Progenitor cell of endocrine pancreas (in vitro differentiated cells): ENCODE results near the gene ZFHX3. TPM values are rescaled to one million over a fixed set of nuclear protein-coding genes. Genes with fewer than 3 reads are reported as not detected.

Experiments
- DNase-seq: peaks from one replicate; pipeline ENCODE4 v3.0.0; 2021; ENCODE audit warnings: low spot score; ENCODE audit not compliant: unreplicated experiment
- H3K27ac Mint-ChIP-seq: 2 replicates; pipeline ENCODE4 v1.8.0; 2021; ENCODE audit warnings: mild to moderate bottlenecking, moderate library complexity, mixed read lengths
- H3K27me3 Mint-ChIP-seq: 2 replicates; pipeline ENCODE4 v1.8.0; 2021; ENCODE audit warnings: mixed read lengths
- H3K36me3 Mint-ChIP-seq: 2 replicates; pipeline ENCODE4 v1.8.0; 2022; ENCODE audit warnings: mixed read lengths; ENCODE audit not compliant: insufficient read depth
- H3K4me1 Mint-ChIP-seq: 2 replicates; pipeline ENCODE4 v1.8.0; 2021; ENCODE audit warnings: low read depth, mixed read lengths
- H3K4me3 Mint-ChIP-seq: 2 replicates; pipeline ENCODE4 v1.8.0; 2021; ENCODE audit warnings: low read depth, mild to moderate bottlenecking, moderate library complexity, mixed read lengths
- H3K9me3 Mint-ChIP-seq: 2 replicates; pipeline ENCODE4 v1.8.0; 2021; ENCODE audit warnings: low read depth, mixed read lengths
- CTCF ChIP-seq: fragments of 200-600 bp; sonication (generic); IDR thresholded peaks from one replicate; pipeline ENCODE4 v1.5.0; 2021; ENCODE audit warnings: antibody characterized with exemption, mild to moderate bottlenecking; ENCODE audit not compliant: unreplicated experiment
- total RNA-seq: library from RNA; stranded (reverse); gene quantifications from 2 replicates; pipeline ENCODE4 v1.2.1, GENCODE V29; 2021

The ZFHX3 gene
- total RNA-seq, 1 donor from 2014 or later: 54.0 TPM

- Mint-ChIP-seq H3K9me3 (peaks cover 9% of the 10 kb centered on the region), H3K4me1 (no peaks in the 10 kb centered on the region), H3K27ac (no peak overlapping the region), H3K4me3 (no peak overlapping the region), H3K36me3 (peaks cover 9% of the 10 kb centered on the region), H3K27me3 (no peaks in the 10 kb centered on the region)
- DNase-seq: no peak
- TF ChIP-seq CTCF: no peak
Observed at GRCh38 chr16:72769876-72770275, 278.1 kb downstream of the ZFHX3 start.

- Mint-ChIP-seq H3K4me1 (no peaks in the 10 kb centered on the region), H3K4me3 (no peak overlapping the region), H3K9me3 (peaks cover 9% of the 10 kb centered on the region), H3K27me3 (no peaks in the 10 kb centered on the region), H3K27ac (no peak overlapping the region), H3K36me3 (peaks cover 9% of the 10 kb centered on the region)
- TF ChIP-seq CTCF: no peak
- no peak for DNase-seq
Observed at GRCh38 chr16:72768591-72768990, 279.3 kb downstream of the ZFHX3 start.

GRCh38 chr16:72766506-72766905, 281.4 kb downstream of the ZFHX3 start:
- Mint-ChIP-seq H3K27me3 (no peaks in the 10 kb centered on the region), H3K36me3 (peaks cover 3% of the 10 kb centered on the region), H3K4me1 (no peaks in the 10 kb centered on the region), H3K4me3 (no peak overlapping the region), H3K9me3 (peaks cover 3% of the 10 kb centered on the region), H3K27ac (no peak overlapping the region)
- DNase-seq: no peak
- no peak for TF ChIP-seq CTCF

- DNase-seq: no peak
- no peaks in the 10 kb centered on the region for H3K27me3 Mint-ChIP-seq
- no peaks in the 10 kb centered on the region for H3K36me3 Mint-ChIP-seq
- no peaks in the 10 kb centered on the region for H3K9me3 Mint-ChIP-seq
- no peak for TF ChIP-seq CTCF
- H3K27ac Mint-ChIP-seq: no peak overlapping the region
- no peak overlapping the region for H3K4me3 Mint-ChIP-seq
- H3K4me1 Mint-ChIP-seq: peaks cover 4% of the 10 kb centered on the region
Observed at GRCh38 chr16:72764015-72764654, 283.8 kb downstream of the ZFHX3 start.

GRCh38 chr16:72760581-72760980, 287.3 kb downstream of the ZFHX3 start:
- Mint-ChIP-seq H3K27ac (no peak overlapping the region), H3K27me3 (no peaks in the 10 kb centered on the region), H3K4me1 (peaks cover 4% of the 10 kb centered on the region), H3K4me3 (no peak overlapping the region), H3K36me3 (peaks cover 15% of the 10 kb centered on the region), H3K9me3 (peaks cover 21% of the 10 kb centered on the region)
- TF ChIP-seq CTCF: no peak
- DNase-seq: no peak
